ENCODE data around the gene OSBPL9. TPM values are rescaled to one million over a fixed set of nuclear protein-coding genes. Genes with fewer than 3 reads are reported as not detected.

The OSBPL9 gene
- total and polyA plus RNA-seq, 8 donors: 30.7 to 51.0 (median 35.6) TPM

- peaks cover 0 to 8% (median 7%) of the 10 kb centered on the region in 3 donors for H3K4me1 ChIP-seq
- intact Hi-C loops (cut with DNase I): no loop called here
- H3K36me3 ChIP-seq: peaks cover 0 to 8% (median 0%) of the 10 kb centered on the region in 3 donors
- H3K27ac ChIP-seq: no peak overlapping the region
- ATAC-seq (no peak), DNase-seq (no peak), FAIRE-seq (no peak)
- no peaks in the 10 kb centered on the region for H3K27me3 ChIP-seq
- H3K4me3 ChIP-seq: no peak overlapping the region
- TF ChIP-seq, protein P1, sequence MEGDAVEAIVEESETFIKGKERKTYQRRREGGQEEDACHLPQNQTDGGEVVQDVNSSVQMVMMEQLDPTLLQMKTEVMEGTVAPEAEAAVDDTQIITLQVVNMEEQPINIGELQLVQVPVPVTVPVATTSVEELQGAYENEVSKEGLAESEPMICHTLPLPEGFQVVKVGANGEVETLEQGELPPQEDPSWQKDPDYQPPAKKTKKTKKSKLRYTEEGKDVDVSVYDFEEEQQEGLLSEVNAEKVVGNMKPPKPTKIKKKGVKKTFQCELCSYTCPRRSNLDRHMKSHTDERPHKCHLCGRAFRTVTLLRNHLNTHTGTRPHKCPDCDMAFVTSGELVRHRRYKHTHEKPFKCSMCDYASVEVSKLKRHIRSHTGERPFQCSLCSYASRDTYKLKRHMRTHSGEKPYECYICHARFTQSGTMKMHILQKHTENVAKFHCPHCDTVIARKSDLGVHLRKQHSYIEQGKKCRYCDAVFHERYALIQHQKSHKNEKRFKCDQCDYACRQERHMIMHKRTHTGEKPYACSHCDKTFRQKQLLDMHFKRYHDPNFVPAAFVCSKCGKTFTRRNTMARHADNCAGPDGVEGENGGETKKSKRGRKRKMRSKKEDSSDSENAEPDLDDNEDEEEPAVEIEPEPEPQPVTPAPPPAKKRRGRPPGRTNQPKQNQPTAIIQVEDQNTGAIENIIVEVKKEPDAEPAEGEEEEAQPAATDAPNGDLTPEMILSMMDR (IDR thresholded peaks at IDR 0.05): no peak
- no peaks in the 10 kb centered on the region for H3K9me3 ChIP-seq
These were observed 128.3 kb downstream of the OSBPL9 start for GRCh38 chr1:51745304-51745570.

DNA sequence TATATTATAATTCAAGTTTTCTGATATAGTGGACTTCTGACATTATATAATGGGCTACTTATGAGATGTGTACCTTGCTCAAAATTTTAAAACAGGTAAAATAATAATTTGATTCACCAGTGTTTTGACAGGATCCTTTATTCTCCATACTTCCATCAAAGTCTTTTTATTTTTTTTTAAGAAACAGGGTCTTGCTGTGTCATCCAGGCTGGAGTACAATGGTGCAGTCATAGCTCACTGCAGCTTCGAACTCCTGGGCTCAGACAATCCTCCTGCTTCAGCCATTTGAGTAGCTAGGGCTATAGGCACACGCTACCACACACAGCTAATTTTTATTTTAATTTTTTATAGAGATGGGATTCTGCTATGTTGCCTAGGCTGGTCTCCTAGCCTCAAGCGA, 132.3 kb downstream of the OSBPL9 start:
- H3K4me1 ChIP-seq: peaks cover 0 to 4% (median 0%) of the 10 kb centered on the region in 3 donors
- FAIRE-seq (no peak), DNase-seq (no peak), ATAC-seq (no peak)
- peaks cover 0 to 24% (median 4%) of the 10 kb centered on the region in 3 donors for H3K36me3 ChIP-seq
- 98 to 99% methylated on average over 3 of the region's 3 CpGs for WGBS, 2 donors
- intact Hi-C loops (cut with DNase I): no loop called here
- no peak overlapping the region for H3K27ac ChIP-seq
- no peaks in the 10 kb centered on the region for H3K9me3 ChIP-seq
- no peaks in the 10 kb centered on the region for H3K27me3 ChIP-seq
- TF ChIP-seq, protein P1 (IDR thresholded peaks at IDR 0.05): no peak
- no peak overlapping the region for H3K4me3 ChIP-seq

DNA sequence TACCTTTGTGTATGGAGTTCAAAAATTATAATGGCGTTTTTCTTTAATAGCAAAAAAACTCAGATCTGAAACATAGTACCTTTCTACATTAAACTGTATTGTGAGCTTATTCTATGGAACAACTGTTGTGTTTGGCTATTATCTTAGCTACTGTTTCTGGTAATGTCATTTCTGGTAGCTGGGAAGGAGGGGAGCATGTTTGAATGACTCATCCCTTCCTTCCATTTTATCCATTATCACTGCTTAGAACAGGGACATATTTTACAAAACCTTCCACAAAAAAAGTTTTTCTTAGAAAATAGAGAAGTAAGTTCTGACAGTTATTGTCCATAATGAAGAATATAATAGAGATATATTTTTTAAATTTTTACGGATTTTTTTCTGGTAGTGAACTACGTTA, 133.3 kb downstream of the OSBPL9 start:
- H3K27ac ChIP-seq: no peak overlapping the region
- FAIRE-seq (no peak), DNase-seq (no peak), ATAC-seq (no peak)
- TF ChIP-seq, protein P1 (IDR thresholded peaks at IDR 0.05): no peak
- 90 to 96% methylated on average over 3 of the region's 3 CpGs for WGBS, 2 donors
- H3K36me3 ChIP-seq: peaks cover 0 to 29% (median 4%) of the 10 kb centered on the region in 3 donors
- no peaks in the 10 kb centered on the region for H3K27me3 ChIP-seq
- H3K9me3 ChIP-seq: no peaks in the 10 kb centered on the region
- no peak overlapping the region for H3K4me3 ChIP-seq
- H3K4me1 ChIP-seq: peaks cover 0 to 2% (median 0%) of the 10 kb centered on the region in 3 donors
- intact Hi-C loops (cut with DNase I): no loop called here

DNA sequence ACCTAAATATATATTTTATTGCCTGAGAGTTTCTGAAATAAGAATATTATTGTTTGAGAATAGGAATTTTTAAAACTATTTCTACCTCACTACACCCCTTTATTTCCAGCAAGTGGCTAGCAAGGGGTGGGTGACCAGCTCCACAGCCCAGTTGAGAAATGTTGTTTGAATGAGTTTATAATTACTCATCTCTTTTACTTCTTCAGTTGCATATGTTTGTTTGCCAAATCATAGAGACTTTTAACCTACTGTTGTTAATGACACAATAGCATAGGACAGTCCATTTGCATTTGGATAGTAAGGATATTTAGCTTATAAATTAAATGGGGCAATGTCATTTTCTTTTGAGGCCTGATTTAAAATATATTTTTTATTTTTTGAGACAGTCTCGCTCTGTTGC, 133.8 kb downstream of the OSBPL9 start:
- no peak overlapping the region for H3K4me3 ChIP-seq
- H3K36me3 ChIP-seq: peaks cover 0 to 34% (median 4%) of the 10 kb centered on the region in 3 donors
- no peaks in the 10 kb centered on the region for H3K9me3 ChIP-seq
- TF ChIP-seq, protein P1 (IDR thresholded peaks at IDR 0.05): no peak
- FAIRE-seq: no peak
- H3K27ac ChIP-seq: no peak overlapping the region
- 97 to 100% methylated on average over 1 of the region's 1 CpG for WGBS, 2 donors
- no peaks in the 10 kb centered on the region for H3K4me1 ChIP-seq
- intact Hi-C loops (cut with DNase I): no loop called here
- H3K27me3 ChIP-seq: no peaks in the 10 kb centered on the region
- no peak for ATAC-seq
- DNase-seq: no peak

- WGBS, 2 donors: 97 to 98% methylated on average over 11 of the region's 11 CpGs
- intact Hi-C loops (cut with DNase I): no loop called here
- Histone ChIP-seq H3K27ac (no peak overlapping the region), H3K4me3 (no peak overlapping the region), H3K9me3 (no peaks in the 10 kb centered on the region), H3K4me1 (no peaks in the 10 kb centered on the region), H3K27me3 (no peaks in the 10 kb centered on the region), H3K36me3 (peaks cover 0 to 38% (median 4%) of the 10 kb centered on the region in 3 donors)
- TF ChIP-seq, protein P1 (IDR thresholded peaks at IDR 0.05): no peak
- DNase-seq: no peak
- ATAC-seq: no peak
- no peak for FAIRE-seq
These were observed 135.4 kb downstream of the OSBPL9 start for GRCh38 chr1:51752073-51752948.

All from pancreas (tissue), 10 donors.